HCT116 (cell line): ENCODE results near the gene CENPP. TPM values are rescaled to one million over a fixed set of nuclear protein-coding genes. Genes with fewer than 3 reads are reported as not detected.

Source experiments
- ATAC-seq: fragments of 200-7000 bp; cut with Tn5 transposase; 2 replicates; pipeline ENCODE4 v1.9.1; 2020; ENCODE audit warnings: mild to moderate bottlenecking, moderate library complexity
- BruUV-seq: library from RNA; stranded (reverse); fragments of 400-500 nt; replicated peaks from 2 replicates; lab custom pipeline; 2021; lab: Mats Ljungman, UMichigan
- CTCF ChIA-PET: fragments of 300-600 bp; sonication (Branson Sonifier 250); formaldehyde crosslinking; loops from one replicate; lab custom pipeline; 2021; ENCODE audit warnings: antibody characterized with exemption; lab: Charles Lee
- POLR2A ChIA-PET: fragments of 300-600, 350-600 bp; sonication (Branson Sonifier 250); formaldehyde crosslinking; loops from one replicate; lab custom pipeline; 2021; ENCODE audit warnings: antibody characterized with exemption; lab: Charles Lee
- RAD21 ChIA-PET, 2 experiments: fragments of 300-600 bp; sonication (Branson Sonifier 250); formaldehyde crosslinking; loops; one replicate each; lab custom pipeline; 2023; ENCODE audit warnings: low total read pairs in 2 of 2; ENCODE audit not compliant: uncharacterized antibody in 2 of 2, unreplicated experiment in 2 of 2, low non-redundant PET in 1 of 2; lab: Charles Lee
- DNase-seq: peaks from one replicate; pipeline ENCODE4 v3.0.0-alpha.2; 2010; ENCODE audit warnings: low read depth, low spot score
- H2AFZ ChIP-seq: fragments of 200-600 bp; shearing (Covaris generic), sonication (generic); 2 replicates; pipeline ENCODE4 v1.6.1; 2017; ENCODE audit warnings: low read depth, mixed run types, mixed read lengths, antibody characterized with exemption, low read length; ENCODE audit not compliant: poor library complexity, severe bottlenecking
- H3K27ac ChIP-seq: 2 replicates; pipeline ENCODE4 v1.5.1; 2012; ENCODE audit warnings: low read depth, low read length
- H3K27me3 ChIP-seq: fragments of 200-600 bp; sonication (generic); 2 replicates; pipeline ENCODE4 v1.6.1; 2016; ENCODE audit warnings: mixed run types, low read length, mixed read lengths; ENCODE audit not compliant: insufficient read depth
- H3K36me3 ChIP-seq, 2 experiments: fragments of 200-500 bp in 1 of 2; fragments of 200-600 bp in 1 of 2; sonication (Bioruptor generic) in 1 of 2; sonication (generic) in 1 of 2; 2 replicates each; pipeline versions ENCODE4 v1.5.1 to v1.6.1; 2014 to 2016; ENCODE audit warnings: low read length in 2 of 2, inconsistent platforms in 1 of 2, mixed read lengths in 1 of 2, mixed run types in 1 of 2; ENCODE audit not compliant: insufficient read depth in 2 of 2, control insufficient read depth in 1 of 2
- H3K4me1 ChIP-seq, 2 experiments: fragments of 200-600 bp in 1 of 2; sonication (generic) in 1 of 2; 2 replicates each; pipeline versions ENCODE4 v1.5.1 to v1.6.1; 2012 to 2017; ENCODE audit warnings: low read length in 2 of 2, inconsistent platforms in 1 of 2, mild to moderate bottlenecking in 1 of 2, mixed read lengths in 1 of 2, mixed run types in 1 of 2, moderate library complexity in 1 of 2; ENCODE audit not compliant: insufficient read depth in 2 of 2, control insufficient read depth in 1 of 2
- H3K4me2 ChIP-seq: fragments of 200-600 bp; sonication (generic); 2 replicates; pipeline ENCODE4 v1.6.1; 2017; ENCODE audit warnings: mixed run types, low read length, mixed read lengths
- H3K4me3 ChIP-seq, 2 experiments: fragments of 200-600 bp in 1 of 2; sonication (generic) in 1 of 2; replicated peaks in 1 of 2; 2 replicates each; pipeline ENCODE4 v1.5.1; 2011 to 2016; ENCODE audit warnings: low read length in 2 of 2, control low read depth in 1 of 2, low read depth in 1 of 2, mild to moderate bottlenecking in 1 of 2, mixed read lengths in 1 of 2, mixed run types in 1 of 2
- H3K79me2 ChIP-seq: fragments of 200-600 bp; sonication (generic); 2 replicates; pipeline ENCODE4 v1.6.1; 2017; ENCODE audit warnings: mild to moderate bottlenecking, mixed run types, low read length, moderate library complexity, mixed read lengths; ENCODE audit not compliant: insufficient read depth
- H3K9ac ChIP-seq: fragments of 200-600 bp; sonication (generic); 2 replicates; pipeline ENCODE4 v1.6.1; 2016; ENCODE audit warnings: low read length, mixed read lengths
- H3K9me2 ChIP-seq: fragments of 200-600 bp; sonication (generic), shearing (Covaris generic); 2 replicates; pipeline ENCODE4 v1.6.1; 2017; ENCODE audit warnings: mixed run types, mild to moderate bottlenecking, moderate library complexity; ENCODE audit not compliant: insufficient read depth
- H3K9me3 ChIP-seq, 2 experiments: fragments of 200-500 bp in 1 of 2; fragments of 200-600 bp in 1 of 2; sonication (Bioruptor generic) in 1 of 2; sonication (generic) in 1 of 2; 2 replicates each; pipeline ENCODE4 v1.6.1; 2014 to 2017; ENCODE audit warnings: low read length in 2 of 2, mixed read lengths in 2 of 2, inconsistent platforms in 1 of 2, low read depth in 1 of 2, mild to moderate bottlenecking in 1 of 2, mixed run types in 1 of 2, moderate library complexity in 1 of 2; ENCODE audit not compliant: control insufficient read depth in 1 of 2, insufficient read depth in 1 of 2
- H4K20me1 ChIP-seq: fragments of 200-600 bp; sonication (generic), shearing (Covaris generic); 2 replicates; pipeline ENCODE4 v1.6.1; 2017; ENCODE audit warnings: mixed run types, mild to moderate bottlenecking, moderate library complexity; ENCODE audit not compliant: insufficient read depth
- CEBPB ChIP-seq: IDR thresholded peaks from 2 replicates; pipeline ENCODE4 v1.6.1; 2012; ENCODE audit warnings: low read depth
- EGR1 ChIP-seq: IDR thresholded peaks from 2 replicates; pipeline ENCODE4 v1.6.1; 2012; ENCODE audit warnings: low read depth
- ELF1 ChIP-seq: IDR thresholded peaks from 2 replicates; pipeline ENCODE4 v1.6.1; 2012; ENCODE audit warnings: low read depth, borderline replicate concordance
- EZH2 ChIP-seq: fragments of 200-600 bp; sonication (generic); IDR thresholded peaks from 2 replicates; pipeline ENCODE4 v1.6.1; 2017; ENCODE audit warnings: antibody characterized with exemption, mixed run types
- FOSL1 ChIP-seq: IDR thresholded peaks from 2 replicates; pipeline ENCODE4 v1.6.1; 2012; ENCODE audit warnings: low read depth
- POLR2A ChIP-seq: IDR thresholded peaks from 2 replicates; pipeline ENCODE4 v1.7.0; 2011; ENCODE audit warnings: borderline replicate concordance; ENCODE audit not compliant: insufficient read depth, insufficient read length; ENCODE audit errors: extremely low read depth
- POLR2AphosphoS5 ChIP-seq: IDR thresholded peaks from 2 replicates; pipeline ENCODE4 v1.6.1; 2011; ENCODE audit warnings: mild to moderate bottlenecking, low read depth, low read length, moderate library complexity
- RAD21 ChIP-seq: IDR thresholded peaks from 2 replicates; pipeline ENCODE4 v1.6.1; 2012; ENCODE audit warnings: low read depth, mild to moderate bottlenecking
- SIN3A ChIP-seq: IDR thresholded peaks from 2 replicates; pipeline ENCODE4 v1.6.1; 2012; ENCODE audit warnings: low read depth
- SP1 ChIP-seq: IDR thresholded peaks from 2 replicates; pipeline ENCODE4 v1.6.1; 2012; ENCODE audit warnings: low read depth
- SRF ChIP-seq: IDR thresholded peaks from 2 replicates; pipeline ENCODE4 v1.6.1; 2012; ENCODE audit warnings: low read depth
- ZNF274 ChIP-seq: fragments of 200-500 bp; sonication (Bioruptor generic); IDR thresholded peaks from 2 replicates; pipeline ENCODE4 v1.6.1; 2014; ENCODE audit warnings: mild to moderate bottlenecking, low read depth, low read length, inconsistent platforms
- intact Hi-C: fragments of 100-400 bp; cut with micrococcal nuclease; formaldehyde crosslinking; loops from 2 replicates; pipeline ENCODE4 v1.10.0; 2022
- total RNA-seq: library from RNA; stranded (reverse); gene quantifications from one replicate; pipeline ENCODE4 v1.2.1, GENCODE V29; 2021; ENCODE audit not compliant: unreplicated experiment
- TF ChIP-seq, protein P1 (sequence below): IDR thresholded peaks from 2 replicates; pipeline ENCODE4 v1.6.1; 2011; ENCODE audit warnings: mild to moderate bottlenecking, low read length, moderate library complexity; ENCODE audit not compliant: insufficient replicate concordance; ENCODE audit errors: extremely low read depth
- TF ChIP-seq, protein P2 (sequence below), 3 experiments: fragments of 200-600 bp in 1 of 3; sonication (generic) in 1 of 3; IDR thresholded peaks in 2 of 3; conservative IDR thresholded peaks in 1 of 3; 2 replicates each; pipeline ENCODE4 v1.5.1; 2012 to 2017; ENCODE audit warnings: low read depth in 2 of 3, low read length in 2 of 3, antibody characterized with exemption in 1 of 3, borderline replicate concordance in 1 of 3, control low read depth in 1 of 3, mild to moderate bottlenecking in 1 of 3, mixed read lengths in 1 of 3, mixed run types in 1 of 3, moderate library complexity in 1 of 3; ENCODE audit not compliant: insufficient read depth in 1 of 3
- TF ChIP-seq, protein P3 (sequence below): IDR thresholded peaks from 2 replicates; pipeline ENCODE4 v1.6.1; 2012

Gene CENPP
- total RNA-seq, 1 experiment from 2014 or later: 7.0 TPM

DNA sequence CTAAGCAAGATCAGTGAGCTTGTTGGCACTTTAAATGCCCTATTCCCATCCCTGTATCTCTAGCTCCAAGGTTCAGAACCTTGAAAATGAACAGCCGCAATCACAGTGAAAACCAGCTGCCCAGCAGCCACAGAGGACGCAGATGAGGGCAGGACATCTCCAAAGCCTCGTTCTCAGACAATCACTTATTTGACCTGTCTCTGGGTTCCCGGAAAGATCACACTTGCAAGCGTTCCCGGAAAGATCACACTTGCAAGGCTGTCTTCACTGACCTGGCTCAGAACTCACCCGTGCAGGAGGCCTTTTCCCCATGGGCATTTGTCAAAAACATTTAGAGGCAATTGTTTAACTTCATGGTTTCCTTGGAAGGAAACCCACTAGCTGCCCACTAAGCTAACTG, 318.5 kb downstream of the CENPP start (continued):
- no peak for TF ChIP-seq ELF1
- TF ChIP-seq POLR2AphosphoS5: no peak
- TF ChIP-seq EGR1: no peak
- TF ChIP-seq FOSL1: no peak
- TF ChIP-seq, protein P1, sequence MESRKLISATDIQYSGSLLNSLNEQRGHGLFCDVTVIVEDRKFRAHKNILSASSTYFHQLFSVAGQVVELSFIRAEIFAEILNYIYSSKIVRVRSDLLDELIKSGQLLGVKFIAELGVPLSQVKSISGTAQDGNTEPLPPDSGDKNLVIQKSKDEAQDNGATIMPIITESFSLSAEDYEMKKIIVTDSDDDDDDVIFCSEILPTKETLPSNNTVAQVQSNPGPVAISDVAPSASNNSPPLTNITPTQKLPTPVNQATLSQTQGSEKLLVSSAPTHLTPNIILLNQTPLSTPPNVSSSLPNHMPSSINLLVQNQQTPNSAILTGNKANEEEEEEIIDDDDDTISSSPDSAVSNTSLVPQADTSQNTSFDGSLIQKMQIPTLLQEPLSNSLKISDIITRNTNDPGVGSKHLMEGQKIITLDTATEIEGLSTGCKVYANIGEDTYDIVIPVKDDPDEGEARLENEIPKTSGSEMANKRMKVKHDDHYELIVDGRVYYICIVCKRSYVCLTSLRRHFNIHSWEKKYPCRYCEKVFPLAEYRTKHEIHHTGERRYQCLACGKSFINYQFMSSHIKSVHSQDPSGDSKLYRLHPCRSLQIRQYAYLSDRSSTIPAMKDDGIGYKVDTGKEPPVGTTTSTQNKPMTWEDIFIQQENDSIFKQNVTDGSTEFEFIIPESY: no peak
- TF ChIP-seq POLR2A: no peak
- TF ChIP-seq SIN3A: no peak
- TF ChIP-seq, protein P2, sequence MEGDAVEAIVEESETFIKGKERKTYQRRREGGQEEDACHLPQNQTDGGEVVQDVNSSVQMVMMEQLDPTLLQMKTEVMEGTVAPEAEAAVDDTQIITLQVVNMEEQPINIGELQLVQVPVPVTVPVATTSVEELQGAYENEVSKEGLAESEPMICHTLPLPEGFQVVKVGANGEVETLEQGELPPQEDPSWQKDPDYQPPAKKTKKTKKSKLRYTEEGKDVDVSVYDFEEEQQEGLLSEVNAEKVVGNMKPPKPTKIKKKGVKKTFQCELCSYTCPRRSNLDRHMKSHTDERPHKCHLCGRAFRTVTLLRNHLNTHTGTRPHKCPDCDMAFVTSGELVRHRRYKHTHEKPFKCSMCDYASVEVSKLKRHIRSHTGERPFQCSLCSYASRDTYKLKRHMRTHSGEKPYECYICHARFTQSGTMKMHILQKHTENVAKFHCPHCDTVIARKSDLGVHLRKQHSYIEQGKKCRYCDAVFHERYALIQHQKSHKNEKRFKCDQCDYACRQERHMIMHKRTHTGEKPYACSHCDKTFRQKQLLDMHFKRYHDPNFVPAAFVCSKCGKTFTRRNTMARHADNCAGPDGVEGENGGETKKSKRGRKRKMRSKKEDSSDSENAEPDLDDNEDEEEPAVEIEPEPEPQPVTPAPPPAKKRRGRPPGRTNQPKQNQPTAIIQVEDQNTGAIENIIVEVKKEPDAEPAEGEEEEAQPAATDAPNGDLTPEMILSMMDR (IDR thresholded peaks at IDR 0.05 in 2 of 3, conservative IDR thresholded peaks at IDR 0.05 in 1 of 3; ENCODE audit: borderline replicate concordance in 1 of 3, insufficient read depth in 1 of 3, low read depth in 2 of 3, low read length in 2 of 3): no peak

- H3K9ac ChIP-seq: no peak overlapping the region
- ChIA-PET POLR2A (no interaction called here), RAD21 (no interaction called here), CTCF (no interaction called here)
- ATAC-seq: no peak
- H2AFZ ChIP-seq: no peak overlapping the region
- BruUV-seq: no TSS peak
- H3K9me3 ChIP-seq: no peaks in the 10 kb centered on the region
- TF ChIP-seq ELF1 (no peak), POLR2A (no peak), CEBPB (no peak), ZNF274 (no peak), FOSL1 (no peak), SP1 (no peak), RAD21 (no peak), SRF (no peak), EZH2 (no peak)
- TF ChIP-seq, protein P1: no peak
- TF ChIP-seq, protein P3, sequence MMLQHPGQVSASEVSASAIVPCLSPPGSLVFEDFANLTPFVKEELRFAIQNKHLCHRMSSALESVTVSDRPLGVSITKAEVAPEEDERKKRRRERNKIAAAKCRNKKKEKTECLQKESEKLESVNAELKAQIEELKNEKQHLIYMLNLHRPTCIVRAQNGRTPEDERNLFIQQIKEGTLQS: no peak
- H3K36me3 ChIP-seq: peaks cover 20 to 38% of the 10 kb centered on the region in 2 experiments; a peak in 3 of 4 replicates
- H3K27ac ChIP-seq: no peak overlapping the region
- 0 out of 2 replicates have a peak, but pooled peaks cover 6% of the 10 kb centered on the region for H3K79me2 ChIP-seq
- DNase-seq: no peak
- no peaks in the 10 kb centered on the region for H4K20me1 ChIP-seq
- no peak overlapping the region for H3K4me3 ChIP-seq
- intact Hi-C loops: no loop called here
- no peaks in the 10 kb centered on the region for H3K27me3 ChIP-seq
- H3K9me2 ChIP-seq: no peaks in the 10 kb centered on the region
- H3K4me2 ChIP-seq: no peak overlapping the region
- H3K4me1 ChIP-seq: no peaks in the 10 kb centered on the region
Measured at GRCh38 chr9:92645041-92645440, 319.3 kb downstream of the CENPP start.
